ENCODE results near the gene C4A. TPM values are rescaled to one million over a fixed set of nuclear protein-coding genes. Genes with fewer than 3 reads are reported as not detected.

C4A gene
- total and polyA plus RNA-seq, 9 donors = 6.6 to 20.4 (median 15.4) TPM

GRCh38 chr6:31946370-31946885 is 35.4 kb upstream of the C4A start:
- Histone ChIP-seq H3K27ac (ENCODE audit: low read length) (no peak overlapping the region), H3K36me3 (ENCODE audit: control insufficient read depth, insufficient read depth, low read length) (peaks cover 8% of the 10 kb centered on the region), H3K4me1 (ENCODE audit: control insufficient read depth, insufficient read depth, low read length) (peaks cover 12% of the 10 kb centered on the region), H3K27me3 (ENCODE audit: control insufficient read depth, insufficient read depth, low read length) (peaks cover 12% of the 10 kb centered on the region), H3K9me3 (replicated peaks; ENCODE audit: control insufficient read depth, low read depth, low read length) (no peaks in the 10 kb centered on the region), H3K4me3 (ENCODE audit: low read length) (no peak overlapping the region)
- no peak for DNase-seq
- 70% methylated on average over 9 of the region's 11 CpGs for WGBS (ENCODE audit: insufficient coverage)

- H3K4me1 ChIP-seq (ENCODE audit: control insufficient read depth, insufficient read depth, low read length) = peaks cover 12% of the 10 kb centered on the region
- WGBS (ENCODE audit: insufficient coverage) = 84% methylated on average over 22 of the region's 24 CpGs
- H3K36me3 ChIP-seq (ENCODE audit: control insufficient read depth, insufficient read depth, low read length) = peaks cover 15% of the 10 kb centered on the region
- H3K27me3 ChIP-seq (ENCODE audit: control insufficient read depth, insufficient read depth, low read length) = peaks cover 12% of the 10 kb centered on the region
- no peak overlapping the region for H3K27ac ChIP-seq (ENCODE audit: low read length)
- no peak for DNase-seq
- no peak overlapping the region for H3K4me3 ChIP-seq (ENCODE audit: low read length)
- H3K9me3 ChIP-seq (replicated peaks; ENCODE audit: control insufficient read depth, low read depth, low read length) = no peaks in the 10 kb centered on the region
Measured at GRCh38 chr6:31947070-31947675, 34.7 kb upstream of the C4A start.

GRCh38 chr6:31947864-31948263 is 34.0 kb upstream of the C4A start:
- DNase-seq = no peak
- Histone ChIP-seq H3K36me3 (ENCODE audit: control insufficient read depth, insufficient read depth, low read length) (peaks cover 20% of the 10 kb centered on the region), H3K4me3 (ENCODE audit: low read length) (no peak overlapping the region), H3K27me3 (ENCODE audit: control insufficient read depth, insufficient read depth, low read length) (peaks cover 8% of the 10 kb centered on the region), H3K4me1 (ENCODE audit: control insufficient read depth, insufficient read depth, low read length) (peaks cover 12% of the 10 kb centered on the region), H3K9me3 (replicated peaks; ENCODE audit: control insufficient read depth, low read depth, low read length) (no peaks in the 10 kb centered on the region), H3K27ac (ENCODE audit: low read length) (no peak overlapping the region)
- WGBS (ENCODE audit: insufficient coverage) = 78% methylated on average over 4 of the region's 4 CpGs

GRCh38 chr6:31948306-31948705 is 33.6 kb upstream of the C4A start:
- 90% methylated on average over 3 of the region's 5 CpGs for WGBS (ENCODE audit: insufficient coverage)
- peaks cover 12% of the 10 kb centered on the region for H3K4me1 ChIP-seq (ENCODE audit: control insufficient read depth, insufficient read depth, low read length)
- H3K36me3 ChIP-seq (ENCODE audit: control insufficient read depth, insufficient read depth, low read length) = peaks cover 25% of the 10 kb centered on the region

GRCh38 chr6:31948753-31949413 is 33.0 kb upstream of the C4A start:
- H3K27me3 ChIP-seq (ENCODE audit: control insufficient read depth, insufficient read depth, low read length) = peaks cover 8% of the 10 kb centered on the region
- H3K4me1 ChIP-seq (ENCODE audit: control insufficient read depth, insufficient read depth, low read length) = peaks cover 12% of the 10 kb centered on the region
- H3K36me3 ChIP-seq (ENCODE audit: control insufficient read depth, insufficient read depth, low read length) = peaks cover 31% of the 10 kb centered on the region
- DNase-seq = no peak
- no peaks in the 10 kb centered on the region for H3K9me3 ChIP-seq (replicated peaks; ENCODE audit: control insufficient read depth, low read depth, low read length)
- H3K27ac ChIP-seq (ENCODE audit: low read length) = no peak overlapping the region
- H3K4me3 ChIP-seq (ENCODE audit: low read length) = no peak overlapping the region
- WGBS (ENCODE audit: insufficient coverage) = 84% methylated on average over 3 of the region's 6 CpGs

More at GRCh38 chr6:31948306-31948705, 33.6 kb upstream of the C4A start:
- H3K27ac ChIP-seq (ENCODE audit: low read length) = no peak overlapping the region
- no peak overlapping the region for H3K4me3 ChIP-seq (ENCODE audit: low read length)
- peaks cover 8% of the 10 kb centered on the region for H3K27me3 ChIP-seq (ENCODE audit: control insufficient read depth, insufficient read depth, low read length)
- no peak for DNase-seq
- no peaks in the 10 kb centered on the region for H3K9me3 ChIP-seq (replicated peaks; ENCODE audit: control insufficient read depth, low read depth, low read length)

- no peak for DNase-seq
- Histone ChIP-seq H3K9me3 (replicated peaks; ENCODE audit: control insufficient read depth, low read depth, low read length) (no peaks in the 10 kb centered on the region), H3K4me1 (ENCODE audit: control insufficient read depth, insufficient read depth, low read length) (peaks cover 12% of the 10 kb centered on the region), H3K27ac (ENCODE audit: low read length) (no peak overlapping the region), H3K36me3 (ENCODE audit: control insufficient read depth, insufficient read depth, low read length) (peaks cover 42% of the 10 kb centered on the region), H3K4me3 (ENCODE audit: low read length) (no peak overlapping the region), H3K27me3 (ENCODE audit: control insufficient read depth, insufficient read depth, low read length) (peaks cover 3% of the 10 kb centered on the region)
- WGBS (ENCODE audit: insufficient coverage) = 86% methylated on average over 3 of the region's 7 CpGs
Measured at GRCh38 chr6:31949926-31950548, 31.8 kb upstream of the C4A start.

GRCh38 chr6:31952140-31952805 is 29.6 kb upstream of the C4A start:
- WGBS (ENCODE audit: insufficient coverage) = 80% methylated on average over 2 of the region's 5 CpGs
- Histone ChIP-seq H3K4me3 (ENCODE audit: low read length) (no peak overlapping the region), H3K27ac (ENCODE audit: low read length) (no peak overlapping the region), H3K4me1 (ENCODE audit: control insufficient read depth, insufficient read depth, low read length) (no peaks in the 10 kb centered on the region), H3K9me3 (replicated peaks; ENCODE audit: control insufficient read depth, low read depth, low read length) (no peaks in the 10 kb centered on the region), H3K27me3 (ENCODE audit: control insufficient read depth, insufficient read depth, low read length) (no peaks in the 10 kb centered on the region), H3K36me3 (ENCODE audit: control insufficient read depth, insufficient read depth, low read length) (peaks cover 61% of the 10 kb centered on the region)
- peak; percentile 54 for DNase-seq

- WGBS (ENCODE audit: insufficient coverage) = 82% methylated on average over 2 of the region's 5 CpGs
- Histone ChIP-seq H3K27ac (ENCODE audit: low read length) (no peak overlapping the region), H3K4me3 (ENCODE audit: low read length) (no peak overlapping the region), H3K4me1 (ENCODE audit: control insufficient read depth, insufficient read depth, low read length) (peaks cover 2% of the 10 kb centered on the region), H3K9me3 (replicated peaks; ENCODE audit: control insufficient read depth, low read depth, low read length) (no peaks in the 10 kb centered on the region), H3K36me3 (ENCODE audit: control insufficient read depth, insufficient read depth, low read length) (peaks cover 64% of the 10 kb centered on the region), H3K27me3 (ENCODE audit: control insufficient read depth, insufficient read depth, low read length) (no peaks in the 10 kb centered on the region)
- DNase-seq = no peak
Measured at GRCh38 chr6:31952890-31953289, 29.0 kb upstream of the C4A start.

GRCh38 chr6:31954511-31954910 is 27.3 kb upstream of the C4A start:
- Histone ChIP-seq H3K4me3 (ENCODE audit: low read length) (no peak overlapping the region), H3K27ac (ENCODE audit: low read length) (no peak overlapping the region), H3K9me3 (replicated peaks; ENCODE audit: control insufficient read depth, low read depth, low read length) (no peaks in the 10 kb centered on the region), H3K27me3 (ENCODE audit: control insufficient read depth, insufficient read depth, low read length) (no peaks in the 10 kb centered on the region), H3K4me1 (ENCODE audit: control insufficient read depth, insufficient read depth, low read length) (peaks cover 12% of the 10 kb centered on the region), H3K36me3 (ENCODE audit: control insufficient read depth, insufficient read depth, low read length) (peaks cover 64% of the 10 kb centered on the region)
- 98% methylated on average over 24 of the region's 28 CpGs for WGBS (ENCODE audit: insufficient coverage)
- DNase-seq = no peak

GRCh38 chr6:31956796-31957195 is 25.1 kb upstream of the C4A start:
- Histone ChIP-seq H3K36me3 (ENCODE audit: control insufficient read depth, insufficient read depth, low read length) (peaks cover 72% of the 10 kb centered on the region), H3K27me3 (ENCODE audit: control insufficient read depth, insufficient read depth, low read length) (no peaks in the 10 kb centered on the region), H3K9me3 (replicated peaks; ENCODE audit: control insufficient read depth, low read depth, low read length) (no peaks in the 10 kb centered on the region), H3K4me1 (ENCODE audit: control insufficient read depth, insufficient read depth, low read length) (peaks cover 18% of the 10 kb centered on the region), H3K4me3 (ENCODE audit: low read length) (no peak overlapping the region), H3K27ac (ENCODE audit: low read length) (no peak overlapping the region)
- DNase-seq = no peak
- WGBS (ENCODE audit: insufficient coverage) = 58% methylated on average over 2 of the region's 3 CpGs

All from muscle of leg (tissue), 11 donors.